KMS-11 (cell line): ENCODE results near the gene BABAM2.

Experiments
- H2AFZ ChIP-seq: fragments of 200-600 bp; sonication (generic); 2 replicates; pipeline ENCODE4 v1.6.1; 2016; ENCODE audit warnings: antibody characterized with exemption, mixed run types, low read depth
- H3K27ac ChIP-seq: fragments of 200-600 bp; sonication (generic); 2 replicates; pipeline ENCODE4 v1.6.1; 2016; ENCODE audit warnings: mild to moderate bottlenecking, mixed run types
- H3K27me3 ChIP-seq: fragments of 200-600 bp; sonication (generic); 2 replicates; pipeline ENCODE4 v1.6.1; 2017; ENCODE audit warnings: mild to moderate bottlenecking, low read depth, mixed run types, moderate library complexity; ENCODE audit not compliant: insufficient read depth
- H3K36me3 ChIP-seq: fragments of 200-600 bp; sonication (generic); 2 replicates; pipeline ENCODE4 v1.6.1; 2017; ENCODE audit warnings: mild to moderate bottlenecking, mixed run types; ENCODE audit not compliant: insufficient read depth
- H3K4me1 ChIP-seq: fragments of 200-600 bp; sonication (generic); 2 replicates; pipeline ENCODE4 v1.6.1; 2016; ENCODE audit warnings: mild to moderate bottlenecking, low read depth, mixed run types; ENCODE audit not compliant: poor library complexity, severe bottlenecking
- H3K4me2 ChIP-seq: fragments of 200-600 bp; sonication (generic); 2 replicates; pipeline ENCODE4 v1.7.0; 2016; ENCODE audit warnings: mild to moderate bottlenecking, mixed run types
- H3K4me3 ChIP-seq: fragments of 200-600 bp; sonication (generic); IDR thresholded peaks from 2 replicates; pipeline ENCODE4 v1.6.1; 2017; ENCODE audit warnings: low read depth, low read length, mixed read lengths; ENCODE audit not compliant: insufficient read depth
- H3K79me2 ChIP-seq: fragments of 200-600 bp; sonication (generic); 2 replicates; pipeline ENCODE4 v1.6.1; 2016; ENCODE audit warnings: low read depth, mixed run types; ENCODE audit not compliant: insufficient read depth
- H3K9ac ChIP-seq: fragments of 200-600 bp; sonication (generic); 2 replicates; pipeline ENCODE4 v1.6.1; 2016; ENCODE audit warnings: mild to moderate bottlenecking, mixed run types
- H4K20me1 ChIP-seq: fragments of 200-600 bp; sonication (generic); 2 replicates; pipeline ENCODE4 v1.6.1; 2016; ENCODE audit warnings: mild to moderate bottlenecking, mixed run types; ENCODE audit not compliant: insufficient read depth
- CTCF ChIP-seq: fragments of 200-600 bp; sonication (generic); conservative IDR thresholded peaks from 2 replicates; pipeline ENCODE4 v1.6.1; 2017; ENCODE audit warnings: low read depth, mild to moderate bottlenecking, antibody characterized with exemption, low read length, moderate library complexity, mixed read lengths

Gene BABAM2

DNA sequence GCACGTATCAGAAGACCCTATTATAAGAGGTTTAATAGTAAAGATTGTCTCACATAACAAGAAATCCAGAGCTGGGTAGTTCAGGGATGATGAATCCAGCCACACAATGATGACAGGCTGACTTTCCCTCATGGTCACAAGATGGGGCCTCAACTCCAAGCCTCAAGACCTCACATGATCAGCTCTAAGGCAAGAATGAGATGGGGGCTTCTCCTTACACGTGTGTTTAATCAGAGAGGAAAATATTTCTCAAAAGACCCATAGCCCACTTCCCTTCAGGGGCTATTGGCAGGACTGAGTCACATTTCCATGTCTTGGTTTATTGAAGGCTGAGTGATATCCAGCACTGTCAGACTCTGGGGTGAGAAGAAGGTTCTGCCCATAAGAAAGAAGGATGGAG is 402.0 kb downstream of the BABAM2 start:
- Histone ChIP-seq H3K27ac (no peak overlapping the region), H3K4me2 (no peak overlapping the region), H3K79me2 (no peaks in the 10 kb centered on the region), H3K36me3 (no peaks in the 10 kb centered on the region), H2AFZ (no peak overlapping the region), H3K4me1 (no peaks in the 10 kb centered on the region), H3K27me3 (no peaks in the 10 kb centered on the region), H3K9ac (no peak overlapping the region), H4K20me1 (no peaks in the 10 kb centered on the region), H3K4me3 (no peak overlapping the region)
- TF ChIP-seq CTCF, result no peak

- H4K20me1 ChIP-seq, result no peaks in the 10 kb centered on the region
- TF ChIP-seq CTCF, result no peak
- H3K9ac ChIP-seq, result no peak overlapping the region
- no peak overlapping the region for H3K4me3 ChIP-seq
- H3K27ac ChIP-seq, result no peak overlapping the region
- H3K4me2 ChIP-seq, result no peak overlapping the region
- H3K27me3 ChIP-seq, result no peaks in the 10 kb centered on the region
- H3K4me1 ChIP-seq, result no peaks in the 10 kb centered on the region
- no peaks in the 10 kb centered on the region for H3K36me3 ChIP-seq
- no peaks in the 10 kb centered on the region for H3K79me2 ChIP-seq
- no peak overlapping the region for H2AFZ ChIP-seq
These were observed 402.9 kb downstream of the BABAM2 start for GRCh38 chr2:28293416-28293815.

DNA sequence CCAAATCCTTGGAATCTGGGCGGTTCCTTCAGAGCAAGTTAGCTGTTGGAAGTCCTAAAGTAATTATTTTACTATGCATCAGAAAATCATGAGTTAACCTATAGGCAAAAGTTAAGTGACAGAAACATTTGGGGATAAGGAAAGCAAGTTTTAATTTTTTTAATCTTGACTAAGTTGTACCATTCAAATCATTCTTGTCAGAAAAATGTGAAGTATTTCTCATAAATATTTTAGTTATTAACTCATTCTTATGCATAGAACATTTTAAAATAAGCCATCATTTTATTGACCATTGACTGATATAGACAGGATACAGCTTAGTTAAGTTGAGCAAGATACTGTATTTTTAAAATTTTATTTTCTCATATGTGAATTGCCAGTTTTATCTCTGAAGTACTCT is 403.9 kb downstream of the BABAM2 start:
- no peak for TF ChIP-seq CTCF
- H3K79me2 ChIP-seq, result no peaks in the 10 kb centered on the region
- H4K20me1 ChIP-seq, result no peaks in the 10 kb centered on the region
- H3K36me3 ChIP-seq, result no peaks in the 10 kb centered on the region
- no peak overlapping the region for H3K9ac ChIP-seq
- H3K4me1 ChIP-seq, result no peaks in the 10 kb centered on the region
- no peak overlapping the region for H3K4me3 ChIP-seq
- H2AFZ ChIP-seq, result no peak overlapping the region
- no peak overlapping the region for H3K4me2 ChIP-seq
- H3K27ac ChIP-seq, result no peak overlapping the region
- H3K27me3 ChIP-seq, result no peaks in the 10 kb centered on the region

DNA sequence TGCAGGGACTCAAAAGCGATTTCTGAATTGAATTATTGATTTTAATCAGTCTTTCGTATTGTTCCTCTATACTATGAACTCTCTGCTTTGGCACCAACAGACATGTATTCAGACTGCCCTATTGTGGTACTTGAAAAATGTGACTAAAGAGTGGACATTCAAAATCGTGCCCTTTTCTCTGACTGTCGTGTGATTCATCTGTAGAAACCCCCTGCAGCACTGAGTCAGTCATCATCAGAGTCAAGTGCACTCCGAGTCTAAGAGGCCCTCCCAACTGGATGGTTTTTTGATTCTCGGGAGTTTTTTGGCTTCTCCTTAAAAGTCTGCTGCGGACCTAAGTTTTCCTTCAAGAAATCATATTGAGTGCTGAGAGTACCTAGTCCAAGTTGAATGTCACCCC is 405.7 kb downstream of the BABAM2 start:
- no peaks in the 10 kb centered on the region for H3K4me1 ChIP-seq
- H2AFZ ChIP-seq, result no peak overlapping the region
- no peaks in the 10 kb centered on the region for H3K36me3 ChIP-seq
- H4K20me1 ChIP-seq, result no peaks in the 10 kb centered on the region
- no peak overlapping the region for H3K4me3 ChIP-seq
- H3K79me2 ChIP-seq, result no peaks in the 10 kb centered on the region
- TF ChIP-seq CTCF, result no peak
- no peaks in the 10 kb centered on the region for H3K27me3 ChIP-seq
- no peak overlapping the region for H3K9ac ChIP-seq
- no peak overlapping the region for H3K27ac ChIP-seq
- no peak overlapping the region for H3K4me2 ChIP-seq

- no peaks in the 10 kb centered on the region for H4K20me1 ChIP-seq
- H3K27me3 ChIP-seq, result no peaks in the 10 kb centered on the region
- no peaks in the 10 kb centered on the region for H3K36me3 ChIP-seq
- H3K4me3 ChIP-seq, result no peak overlapping the region
- H3K4me2 ChIP-seq, result no peak overlapping the region
- no peak overlapping the region for H3K27ac ChIP-seq
- no peaks in the 10 kb centered on the region for H3K79me2 ChIP-seq
- H2AFZ ChIP-seq, result no peak overlapping the region
- no peak for TF ChIP-seq CTCF
- no peak overlapping the region for H3K9ac ChIP-seq
- H3K4me1 ChIP-seq, result no peaks in the 10 kb centered on the region
These were observed 406.4 kb downstream of the BABAM2 start for GRCh38 chr2:28296904-28297303.
